ENCODE results near the gene GOLT1B.

DNA sequence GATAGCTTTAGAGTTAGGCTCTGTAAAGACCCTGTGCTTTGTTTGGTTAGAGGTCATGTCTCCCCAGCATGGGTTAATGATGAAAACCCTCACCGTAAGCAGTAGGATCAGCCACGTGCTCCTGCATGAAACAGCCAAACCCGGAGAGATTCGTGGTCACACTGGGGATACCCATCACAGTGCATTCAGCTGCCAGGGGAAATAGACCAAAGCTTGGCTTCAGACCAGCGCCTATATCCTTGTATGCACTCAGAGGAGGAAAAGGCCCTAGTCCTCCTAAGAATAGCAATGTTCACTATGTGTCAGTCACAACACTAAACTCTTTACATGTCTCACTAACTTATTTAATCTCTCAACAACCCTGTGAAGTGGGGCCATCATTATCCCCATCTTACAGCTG, 40.8 kb downstream of the GOLT1B start:
- TF ChIP-seq, protein P1, sequence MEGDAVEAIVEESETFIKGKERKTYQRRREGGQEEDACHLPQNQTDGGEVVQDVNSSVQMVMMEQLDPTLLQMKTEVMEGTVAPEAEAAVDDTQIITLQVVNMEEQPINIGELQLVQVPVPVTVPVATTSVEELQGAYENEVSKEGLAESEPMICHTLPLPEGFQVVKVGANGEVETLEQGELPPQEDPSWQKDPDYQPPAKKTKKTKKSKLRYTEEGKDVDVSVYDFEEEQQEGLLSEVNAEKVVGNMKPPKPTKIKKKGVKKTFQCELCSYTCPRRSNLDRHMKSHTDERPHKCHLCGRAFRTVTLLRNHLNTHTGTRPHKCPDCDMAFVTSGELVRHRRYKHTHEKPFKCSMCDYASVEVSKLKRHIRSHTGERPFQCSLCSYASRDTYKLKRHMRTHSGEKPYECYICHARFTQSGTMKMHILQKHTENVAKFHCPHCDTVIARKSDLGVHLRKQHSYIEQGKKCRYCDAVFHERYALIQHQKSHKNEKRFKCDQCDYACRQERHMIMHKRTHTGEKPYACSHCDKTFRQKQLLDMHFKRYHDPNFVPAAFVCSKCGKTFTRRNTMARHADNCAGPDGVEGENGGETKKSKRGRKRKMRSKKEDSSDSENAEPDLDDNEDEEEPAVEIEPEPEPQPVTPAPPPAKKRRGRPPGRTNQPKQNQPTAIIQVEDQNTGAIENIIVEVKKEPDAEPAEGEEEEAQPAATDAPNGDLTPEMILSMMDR (IDR thresholded peaks at IDR 0.05) = no peak
- TF ChIP-seq POLR2A (IDR thresholded peaks at IDR 0.05) = no peak

Data from lower leg skin (tissue), 3 donors.